Bronchial epithelial cell (primary cell): ENCODE data around the gene SUPT3H. TPM values are rescaled to one million over a fixed set of nuclear protein-coding genes. Genes with fewer than 3 reads are reported as not detected.

Experiments used
- DNase-seq: peaks from one replicate; pipeline ENCODE4 v3.0.0-alpha.2; 2010; ENCODE audit warnings: low read depth
- FAIRE-seq: peaks from 2 replicates; lab custom pipeline; 2011; peaks lifted over from hg19 to GRCh38; lab: Jason Lieb, UNC
- H3K27me3 ChIP-seq: 2 replicates; pipeline ENCODE4 v1.5.1; 2011; ENCODE audit warnings: low read length; ENCODE audit not compliant: control insufficient read depth, insufficient read depth
- H3K36me3 ChIP-seq: 2 replicates; pipeline ENCODE4 v1.5.1; 2011; ENCODE audit warnings: low read length; ENCODE audit not compliant: control insufficient read depth, insufficient read depth
- H3K4me3 ChIP-seq: 2 replicates; pipeline ENCODE4 v1.5.1; 2011; ENCODE audit warnings: mild to moderate bottlenecking, low read depth, low read length, control low read depth
- total RNA-seq: library from RNA; depleted of rRNA; stranded (reverse); fragments of >200 nt; gene quantifications from 2 replicates; pipeline ENCODE4 v1.2.1, GENCODE V29; 2014
- TF ChIP-seq, protein P1 (sequence below): IDR thresholded peaks from 2 replicates; pipeline ENCODE4 v1.5.1; 2011; ENCODE audit warnings: mild to moderate bottlenecking, moderate library complexity, low read length, control low read depth, inconsistent platforms; ENCODE audit not compliant: insufficient read depth, severe bottlenecking

SUPT3H gene
- total RNA-seq, 1 donor from 2014 or later = 12.9 TPM

DNA sequence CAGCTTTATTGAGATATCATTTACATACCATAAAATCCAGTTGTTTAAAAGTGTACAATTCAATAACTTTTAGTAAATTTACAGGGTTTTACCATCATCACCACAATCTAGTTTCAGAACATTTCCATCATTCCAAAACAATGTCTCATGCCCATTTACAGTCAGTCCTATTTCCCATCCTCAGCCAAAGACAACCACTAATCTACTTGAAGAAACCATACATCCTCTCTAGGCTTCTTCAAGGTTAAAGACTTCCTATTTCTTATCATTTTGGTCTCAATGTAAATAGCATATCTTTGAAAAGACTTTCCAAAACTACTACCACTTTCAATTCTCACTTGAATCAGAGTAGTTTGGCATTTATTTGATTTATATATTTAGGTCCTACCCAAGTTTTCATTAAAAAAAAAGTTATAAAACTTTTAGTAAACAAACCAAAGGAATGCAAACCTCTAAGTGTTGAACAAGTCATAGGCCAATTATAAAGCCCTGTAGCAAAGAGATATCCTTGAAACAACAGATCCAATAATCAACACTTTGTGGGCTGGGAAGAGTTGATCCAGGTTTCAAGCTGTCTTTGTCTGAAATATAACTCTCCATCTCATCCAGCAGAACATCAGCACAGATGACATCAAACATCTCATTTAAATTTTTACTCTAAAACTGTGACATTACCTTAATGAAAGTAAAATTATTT lies 260.9 kb downstream of the SUPT3H start:
- TF ChIP-seq, protein P1, sequence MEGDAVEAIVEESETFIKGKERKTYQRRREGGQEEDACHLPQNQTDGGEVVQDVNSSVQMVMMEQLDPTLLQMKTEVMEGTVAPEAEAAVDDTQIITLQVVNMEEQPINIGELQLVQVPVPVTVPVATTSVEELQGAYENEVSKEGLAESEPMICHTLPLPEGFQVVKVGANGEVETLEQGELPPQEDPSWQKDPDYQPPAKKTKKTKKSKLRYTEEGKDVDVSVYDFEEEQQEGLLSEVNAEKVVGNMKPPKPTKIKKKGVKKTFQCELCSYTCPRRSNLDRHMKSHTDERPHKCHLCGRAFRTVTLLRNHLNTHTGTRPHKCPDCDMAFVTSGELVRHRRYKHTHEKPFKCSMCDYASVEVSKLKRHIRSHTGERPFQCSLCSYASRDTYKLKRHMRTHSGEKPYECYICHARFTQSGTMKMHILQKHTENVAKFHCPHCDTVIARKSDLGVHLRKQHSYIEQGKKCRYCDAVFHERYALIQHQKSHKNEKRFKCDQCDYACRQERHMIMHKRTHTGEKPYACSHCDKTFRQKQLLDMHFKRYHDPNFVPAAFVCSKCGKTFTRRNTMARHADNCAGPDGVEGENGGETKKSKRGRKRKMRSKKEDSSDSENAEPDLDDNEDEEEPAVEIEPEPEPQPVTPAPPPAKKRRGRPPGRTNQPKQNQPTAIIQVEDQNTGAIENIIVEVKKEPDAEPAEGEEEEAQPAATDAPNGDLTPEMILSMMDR = no peak
- no peak for FAIRE-seq

DNA sequence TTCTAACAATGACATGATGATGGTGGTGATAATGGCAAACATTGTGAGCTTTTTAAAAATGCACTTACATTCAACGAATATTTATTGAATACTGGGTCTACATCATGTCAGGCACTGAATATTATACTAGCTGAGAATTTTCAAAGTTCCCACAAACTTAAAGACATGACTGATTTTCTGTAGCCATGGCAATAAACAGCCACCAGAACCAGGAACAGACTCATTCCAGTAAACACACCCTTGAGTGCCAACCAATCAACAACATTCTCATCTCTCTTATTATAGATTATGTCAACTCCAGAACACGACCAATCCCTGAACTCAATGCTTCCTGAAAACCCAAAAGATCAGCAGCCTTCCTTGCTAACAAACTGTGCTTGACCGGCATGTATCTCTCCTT lies 262.0 kb downstream of the SUPT3H start:
- no peak overlapping the region for H3K4me3 ChIP-seq
- TF ChIP-seq, protein P1 = no peak
- FAIRE-seq = no peak
- DNase-seq = peak; percentile 14
- no peaks in the 10 kb centered on the region for H3K36me3 ChIP-seq
- H3K27me3 ChIP-seq = no peaks in the 10 kb centered on the region

More for the DNA sequence above, 260.9 kb downstream of the SUPT3H start:
- no peaks in the 10 kb centered on the region for H3K27me3 ChIP-seq
- no peaks in the 10 kb centered on the region for H3K36me3 ChIP-seq
- peak; percentile 22 for DNase-seq
- H3K4me3 ChIP-seq = no peak overlapping the region

DNA sequence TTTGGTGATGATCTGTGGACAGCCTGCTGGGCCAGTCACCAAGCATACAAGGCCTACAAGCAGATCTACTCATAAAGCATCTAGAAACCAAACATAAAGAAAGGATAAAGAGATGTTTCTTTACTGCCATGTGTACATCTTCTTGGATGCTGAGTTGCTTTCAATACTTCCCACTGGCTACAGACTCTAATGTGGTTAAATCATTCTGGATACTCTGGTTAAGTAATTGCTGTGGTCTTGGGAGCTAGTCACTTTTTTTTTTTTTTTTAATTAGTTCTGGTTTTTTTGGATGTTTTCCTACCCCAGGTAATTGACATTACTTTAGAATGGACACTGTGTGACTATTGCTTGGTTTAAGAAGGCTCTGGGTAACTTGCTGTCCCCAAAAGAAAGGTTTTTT lies 265.0 kb downstream of the SUPT3H start:
- DNase-seq (no peak), FAIRE-seq (no peak)
- Histone ChIP-seq H3K4me3 (no peak overlapping the region), H3K27me3 (no peaks in the 10 kb centered on the region), H3K36me3 (no peaks in the 10 kb centered on the region)
- TF ChIP-seq, protein P1 = no peak

DNA sequence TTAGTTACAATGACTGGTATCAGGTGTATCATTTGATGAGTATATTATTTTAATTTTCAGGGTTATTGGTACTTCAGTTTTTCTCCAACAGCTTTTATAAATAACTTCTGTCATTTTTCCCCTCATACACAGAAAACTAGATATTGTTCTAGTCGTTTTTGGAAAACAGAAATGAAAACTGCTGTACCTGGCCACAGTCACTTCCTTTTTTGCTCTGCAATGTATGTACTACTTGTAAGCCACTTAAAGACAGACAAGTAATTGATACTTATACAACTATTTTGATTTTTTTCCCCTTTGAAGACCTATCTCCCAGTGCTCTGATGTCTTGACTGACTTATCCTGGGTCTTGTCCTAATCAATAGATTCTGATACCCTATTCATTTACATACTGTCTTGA lies 268.2 kb downstream of the SUPT3H start:
- TF ChIP-seq, protein P1 = no peak
- H3K27me3 ChIP-seq = no peaks in the 10 kb centered on the region
- FAIRE-seq (no peak), DNase-seq (no peak)
- no peaks in the 10 kb centered on the region for H3K36me3 ChIP-seq
- H3K4me3 ChIP-seq = no peak overlapping the region

DNA sequence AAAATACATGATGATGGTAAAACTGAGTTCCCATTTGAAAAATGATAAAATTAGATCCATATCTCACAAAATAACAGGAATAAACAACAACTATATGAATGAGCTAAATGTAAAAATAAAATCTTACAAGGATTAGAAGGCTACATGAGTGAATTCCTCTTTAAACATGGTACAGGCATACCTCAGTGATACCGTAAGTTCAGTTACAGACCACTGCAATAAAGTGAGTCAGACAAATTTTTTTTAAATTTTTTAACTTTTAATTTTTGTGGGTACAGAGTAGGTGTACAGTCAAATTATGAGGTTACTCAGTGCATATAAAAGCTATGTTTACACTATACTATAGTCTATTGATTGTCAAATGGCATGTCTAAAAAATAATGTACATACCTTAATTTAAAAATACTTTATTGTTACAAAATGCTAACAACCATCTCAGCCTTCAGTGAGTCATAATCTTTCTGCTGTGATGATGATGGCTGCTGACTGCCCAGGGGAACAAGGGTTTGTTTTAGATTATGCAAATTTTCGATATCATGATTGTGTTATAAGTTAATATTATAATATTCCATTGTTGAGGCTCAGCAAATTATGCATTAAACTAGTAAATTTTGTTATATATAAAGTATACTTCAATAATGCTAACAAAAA lies 272.4 kb downstream of the SUPT3H start:
- Histone ChIP-seq H3K4me3 (no peak overlapping the region), H3K27me3 (no peaks in the 10 kb centered on the region), H3K36me3 (no peaks in the 10 kb centered on the region)
- DNase-seq (peak; percentile 8), FAIRE-seq (no peak)
- TF ChIP-seq, protein P1 = no peak
